HG03025 (cell line): ENCODE results near the gene SYNPR.

ENCODE experiments used
- ATAC-seq: cut with Tn5 transposase; IDR thresholded peaks from one replicate; pipeline ENCODE4 v1.9.1; 2021; ENCODE audit warnings: mild to moderate bottlenecking, moderate library complexity; ENCODE audit not compliant: unreplicated experiment, low FRiP score

Gene SYNPR

GRCh38 chr3:63370094-63370493 lies 92.0 kb downstream of the SYNPR start:
- no peak for ATAC-seq

GRCh38 chr3:63383040-63383439 lies 104.9 kb downstream of the SYNPR start:
- ATAC-seq = no peak

- no peak for ATAC-seq
Observed at GRCh38 chr3:63384382-63384781, 106.3 kb downstream of the SYNPR start.

- ATAC-seq = no peak
Observed at GRCh38 chr3:63385629-63386028, 107.5 kb downstream of the SYNPR start.

- ATAC-seq = no peak
Observed at GRCh38 chr3:63386568-63386967, 108.5 kb downstream of the SYNPR start.

- ATAC-seq = no peak
Observed at GRCh38 chr3:63387568-63387967, 109.5 kb downstream of the SYNPR start.

- ATAC-seq = no peak
Observed at GRCh38 chr3:63390710-63391230, 112.7 kb downstream of the SYNPR start.

- ATAC-seq = no peak
Observed at GRCh38 chr3:63395960-63396359, 117.9 kb downstream of the SYNPR start.

- no peak for ATAC-seq
Observed at GRCh38 chr3:63400246-63400860, 122.2 kb downstream of the SYNPR start.

- ATAC-seq = no peak
Observed at GRCh38 chr3:63405882-63406281, 127.8 kb downstream of the SYNPR start.

GRCh38 chr3:63413523-63413922 lies 135.4 kb downstream of the SYNPR start:
- no peak for ATAC-seq

GRCh38 chr3:63414607-63415006 lies 136.5 kb downstream of the SYNPR start:
- ATAC-seq = no peak

- no peak for ATAC-seq
Observed at GRCh38 chr3:63429905-63430304, 151.8 kb downstream of the SYNPR start.

- ATAC-seq = no peak
Observed at GRCh38 chr3:63430875-63431274, 152.8 kb downstream of the SYNPR start.

GRCh38 chr3:63437858-63438257 lies 159.8 kb downstream of the SYNPR start:
- ATAC-seq = no peak

- no peak for ATAC-seq
Observed at GRCh38 chr3:63438826-63439371, 160.8 kb downstream of the SYNPR start.

GRCh38 chr3:63441262-63441661 lies 163.2 kb downstream of the SYNPR start:
- ATAC-seq = no peak

GRCh38 chr3:63442918-63443317 lies 164.8 kb downstream of the SYNPR start:
- ATAC-seq = no peak

GRCh38 chr3:63450023-63450422 lies 171.9 kb downstream of the SYNPR start:
- ATAC-seq = no peak

- ATAC-seq = no peak
Observed at GRCh38 chr3:63450634-63451363, 172.7 kb downstream of the SYNPR start.

- no peak for ATAC-seq
Observed at GRCh38 chr3:63456901-63457300, 178.8 kb downstream of the SYNPR start.

GRCh38 chr3:63458405-63458804 lies 180.3 kb downstream of the SYNPR start:
- no peak for ATAC-seq
